ENCODE data around the gene TLE7.

The TLE7 gene

GRCh38 chr16:71442051-71442440 is at the start of gene TLE7:
Gene TLE7 (minus strand): TSS chr16:71442054. CDS start chr16:71433324, 8,730 bp downstream.
- DNase-seq, result no peak

- no peak for DNase-seq
Observed at GRCh38 chr16:71491054-71491453, 49.2 kb upstream of the TLE7 start.

- DNase-seq, result no peak
Observed at GRCh38 chr16:71490361-71490760, 48.5 kb upstream of the TLE7 start.

- DNase-seq, result no peak
Observed at GRCh38 chr16:71489122-71489521, 47.3 kb upstream of the TLE7 start, which contains the start of gene ZNF19. Gene ZNF19 (minus strand): TSS chr16:71489324. CDS start chr16:71482114, 7,210 bp downstream.

- peak; percentile 91 to 94 for DNase-seq
Observed at GRCh38 chr16:71484006-71484893, 42.4 kb upstream of the TLE7 start.

GRCh38 chr16:71482569-71482968 is 40.7 kb upstream of the TLE7 start:
- DNase-seq, result no peak

GRCh38 chr16:71480956-71481355 is 39.1 kb upstream of the TLE7 start:
- no peak for DNase-seq

- DNase-seq, result peak; percentile 52 to 56
Observed at GRCh38 chr16:71479420-71479819, 37.6 kb upstream of the TLE7 start.

- no peak for DNase-seq
Observed at GRCh38 chr16:71476457-71477124, 34.7 kb upstream of the TLE7 start.

GRCh38 chr16:71474864-71475263 is 33.0 kb upstream of the TLE7 start:
- no peak for DNase-seq

- DNase-seq, result no peak
Observed at GRCh38 chr16:71473891-71474290, 32.0 kb upstream of the TLE7 start.

GRCh38 chr16:71472931-71473330 is 31.1 kb upstream of the TLE7 start:
- no peak for DNase-seq

GRCh38 chr16:71472051-71472450 is 30.2 kb upstream of the TLE7 start:
- DNase-seq, result no peak

GRCh38 chr16:71467810-71468209 is 26.0 kb upstream of the TLE7 start:
- DNase-seq, result peak; percentile 50 to 57

GRCh38 chr16:71464231-71464630 is 22.4 kb upstream of the TLE7 start:
- no peak for DNase-seq

- DNase-seq, result peak; percentile 57 to 63
Observed at GRCh38 chr16:71461686-71462648, 20.1 kb upstream of the TLE7 start, which contains the start of gene ZNF23. Gene ZNF23 (minus strand): TSS chr16:71462247. CDS start chr16:71456796, 5,451 bp downstream.

- DNase-seq, result peak; percentile 16 to 17
Observed at GRCh38 chr16:71460941-71461340, 19.1 kb upstream of the TLE7 start.

GRCh38 chr16:71460236-71460635 is 18.4 kb upstream of the TLE7 start:
- DNase-seq, result no peak

- no peak for DNase-seq
Observed at GRCh38 chr16:71459510-71459909, 17.7 kb upstream of the TLE7 start.

GRCh38 chr16:71456801-71457200 is 14.9 kb upstream of the TLE7 start:
- no peak for DNase-seq

GRCh38 chr16:71453036-71453435 is 11.2 kb upstream of the TLE7 start:
- DNase-seq, result no peak

- no peak for DNase-seq
Observed at GRCh38 chr16:71449020-71449419, 7.2 kb upstream of the TLE7 start.

Measured in Kasumi-1 (cell line).